NCI-H82 (cell line): Measurements from ENCODE around the gene SMO.
A peak's percentile ranks its signal among the peaks of the same experiment; 100 is the strongest.

Source experiments
- DNase-seq: peaks from one replicate; lab custom pipeline; 2025; lab: John Stamatoyannopoulos, UW

SMO gene

GRCh38 chr7:129188372-129188891 lies at the start of gene SMO:
TSS of gene SMO (plus strand) at chr7:129188633. CDS start at chr7:129189152, 519 bp downstream.
- DNase-seq: peak; percentile 61

DNA sequence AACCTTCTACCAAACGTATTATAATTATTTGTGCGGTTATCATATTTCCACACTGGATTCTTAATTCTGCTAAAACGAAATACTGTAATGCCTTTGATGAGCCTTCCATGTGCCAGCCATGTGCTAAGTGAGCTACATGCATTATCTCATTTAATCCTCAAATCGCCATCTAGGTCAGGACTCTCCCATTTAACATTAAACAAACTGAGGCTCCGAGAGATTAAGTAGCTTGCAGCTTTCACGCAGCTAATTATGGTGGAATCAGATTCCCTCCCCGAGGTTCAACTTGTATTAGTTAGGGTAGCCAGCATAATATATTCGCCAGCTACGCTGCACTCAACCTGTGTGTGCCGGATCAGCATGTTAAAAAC lies 44.7 kb upstream of the SMO start:
- DNase-seq: peak; percentile 56

DNA sequence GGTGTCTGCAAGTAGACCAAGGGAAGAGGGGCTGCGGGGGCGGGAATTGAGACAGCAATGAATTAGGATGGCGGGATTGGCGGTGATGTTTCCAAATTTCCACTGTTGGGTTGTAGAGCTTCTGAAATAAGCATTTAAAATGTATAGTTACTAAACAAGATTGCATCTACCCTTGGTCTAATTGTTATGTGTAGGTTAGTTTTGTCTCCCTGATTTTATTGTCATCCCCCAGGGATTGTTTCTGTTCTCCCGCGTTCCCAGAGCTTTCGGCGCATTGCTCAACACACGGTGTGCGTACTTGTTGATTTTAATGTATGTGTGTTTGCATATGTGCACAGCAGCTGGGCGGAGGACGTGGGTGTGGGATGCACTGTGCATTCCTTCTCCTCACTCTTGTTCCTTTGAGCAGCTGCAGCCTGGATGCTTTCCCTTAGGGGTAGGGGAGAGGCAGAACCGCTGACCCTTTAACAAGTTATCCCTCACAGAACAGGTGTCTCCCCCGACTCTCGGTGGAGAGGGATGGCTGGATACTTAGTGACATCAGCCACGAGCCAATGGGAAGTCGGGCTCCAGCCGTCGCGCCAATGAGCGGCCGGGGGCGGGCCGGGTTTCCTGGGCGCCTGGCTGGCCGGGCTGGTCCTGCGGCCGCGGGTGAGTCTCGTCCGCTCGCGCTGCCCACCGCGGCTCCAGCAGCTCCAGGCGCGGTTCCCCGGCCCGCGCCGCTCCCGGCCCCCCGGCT lies 44.2 kb upstream of the SMO start, which contains the start of gene TSPAN33:
Gene TSPAN33, plus strand, starts transcription at position 613 of the 739 bp plus-strand sequence. CDS start 274 bp downstream, outside the sequence.
- peak; percentile 91 for DNase-seq

DNA sequence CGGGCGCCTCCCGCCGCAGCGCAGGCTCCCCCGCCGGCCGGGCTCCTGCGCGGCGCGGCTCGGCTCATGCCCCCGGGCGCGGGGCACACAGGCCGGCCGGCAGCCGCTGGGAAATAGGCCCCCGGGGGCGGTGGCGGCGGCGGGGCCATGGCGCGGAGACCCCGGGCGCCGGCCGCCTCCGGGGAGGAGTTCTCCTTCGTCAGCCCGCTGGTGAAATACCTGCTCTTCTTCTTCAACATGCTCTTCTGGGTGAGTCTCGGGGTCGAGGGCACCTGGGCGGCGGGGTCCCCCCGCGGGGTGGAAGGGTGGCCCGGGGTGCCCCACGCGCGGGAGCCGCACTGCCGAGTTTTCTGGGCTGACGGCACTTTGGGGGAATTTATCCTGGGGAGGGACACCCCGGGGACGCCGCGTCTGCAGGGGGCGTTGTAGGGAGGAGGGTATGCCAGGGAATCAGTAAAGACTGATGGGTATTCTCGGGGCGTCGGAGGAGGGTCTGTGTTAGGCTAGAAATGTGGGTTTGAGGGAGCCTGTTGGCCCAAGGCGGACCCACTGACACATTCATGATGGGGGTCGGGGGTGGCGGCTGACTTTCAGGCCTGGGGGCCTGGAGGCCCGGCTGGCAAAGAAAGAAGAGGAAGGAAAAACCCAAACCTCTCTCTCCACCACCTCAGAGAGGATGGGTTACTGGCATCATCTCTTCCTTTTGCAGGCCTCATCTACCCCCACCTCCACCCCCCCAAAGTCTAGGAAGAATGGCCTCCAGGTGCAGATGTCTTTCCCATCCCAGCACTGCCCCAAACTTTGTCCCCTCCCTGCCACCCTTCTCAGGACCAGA lies 43.4 kb upstream of the SMO start:
- peak; percentile 39 for DNase-seq

- DNase-seq: no peak
These were observed 42.0 kb upstream of the SMO start for GRCh38 chr7:129146237-129146979.

DNA sequence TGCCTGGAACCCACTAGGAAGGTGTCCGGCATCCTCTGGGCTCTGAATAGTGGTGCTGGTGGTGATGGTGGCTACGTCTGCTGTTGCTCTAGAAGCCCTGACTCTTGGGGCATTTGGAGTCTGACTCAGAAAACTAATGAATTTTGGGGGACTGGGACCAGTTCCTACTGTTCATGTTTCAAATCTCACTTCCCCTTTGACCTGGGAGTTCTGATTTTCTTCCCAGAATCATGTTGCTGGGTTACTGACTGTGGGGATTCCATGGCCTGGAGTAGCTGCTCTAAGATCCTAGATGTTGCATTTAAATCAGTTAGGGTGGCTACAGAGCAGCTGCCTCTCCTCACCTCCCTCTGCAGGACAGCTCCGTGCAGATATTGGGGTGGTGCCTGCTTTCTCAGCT lies 40.7 kb upstream of the SMO start:
- no peak for DNase-seq

DNA sequence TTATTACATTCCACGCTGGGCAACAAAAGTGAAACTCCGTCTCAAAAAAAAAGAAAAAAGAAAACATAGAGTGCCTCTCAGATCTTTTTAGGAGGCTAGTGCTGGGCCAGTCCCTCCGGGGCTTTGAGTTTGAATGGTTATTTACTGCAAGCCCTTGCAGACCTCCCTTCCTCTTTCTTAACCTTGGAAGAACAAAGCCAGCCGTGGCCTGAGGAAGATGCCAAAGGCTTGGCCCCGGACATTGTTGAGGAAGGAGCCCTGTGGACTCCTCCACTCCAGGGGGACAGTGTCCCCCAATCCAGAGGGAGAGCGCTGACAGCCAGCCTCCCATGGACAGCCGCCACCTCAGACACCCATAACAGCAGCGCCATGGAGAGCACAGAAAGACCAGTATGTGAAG lies 38.9 kb upstream of the SMO start:
- no peak for DNase-seq

DNA sequence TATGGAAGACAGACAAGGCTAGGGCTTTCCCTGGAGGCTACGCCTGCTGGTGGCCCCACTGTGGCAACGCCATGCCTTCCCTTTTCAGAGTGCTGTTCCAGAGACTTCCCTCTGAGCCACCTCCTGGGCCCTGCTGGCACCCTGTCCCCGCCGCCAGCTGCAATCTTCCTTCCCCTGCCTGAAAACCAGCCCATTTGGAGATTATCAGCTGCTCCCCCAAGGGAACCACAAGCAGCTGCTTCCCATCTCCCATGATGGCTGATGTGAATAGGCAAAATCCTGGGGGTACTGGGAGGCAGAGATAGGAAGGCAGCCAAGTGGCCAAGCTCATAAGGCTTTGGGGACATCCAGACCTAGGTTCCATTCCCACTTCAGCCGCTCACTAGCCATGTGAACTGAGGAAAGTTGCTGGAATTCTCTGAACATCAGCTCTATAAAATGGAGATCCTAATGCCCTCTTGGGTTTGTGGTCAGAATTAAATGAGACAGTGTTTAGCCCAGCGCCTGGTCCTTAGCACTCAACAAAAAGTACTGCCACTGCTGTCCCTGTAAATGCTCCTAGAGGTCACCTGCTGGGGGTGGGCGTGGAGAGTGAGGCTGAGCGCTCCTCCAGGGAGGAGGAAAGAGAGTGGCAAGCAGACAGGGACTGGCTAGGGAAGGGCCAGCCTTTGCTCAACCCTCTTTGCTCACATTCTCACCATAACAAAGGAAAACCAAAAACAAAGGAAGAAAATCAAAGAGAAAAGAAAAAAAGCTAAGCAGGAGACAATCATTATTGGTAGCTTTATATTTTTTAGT lies 38.0 kb upstream of the SMO start:
- peak; percentile 15 for DNase-seq

DNA sequence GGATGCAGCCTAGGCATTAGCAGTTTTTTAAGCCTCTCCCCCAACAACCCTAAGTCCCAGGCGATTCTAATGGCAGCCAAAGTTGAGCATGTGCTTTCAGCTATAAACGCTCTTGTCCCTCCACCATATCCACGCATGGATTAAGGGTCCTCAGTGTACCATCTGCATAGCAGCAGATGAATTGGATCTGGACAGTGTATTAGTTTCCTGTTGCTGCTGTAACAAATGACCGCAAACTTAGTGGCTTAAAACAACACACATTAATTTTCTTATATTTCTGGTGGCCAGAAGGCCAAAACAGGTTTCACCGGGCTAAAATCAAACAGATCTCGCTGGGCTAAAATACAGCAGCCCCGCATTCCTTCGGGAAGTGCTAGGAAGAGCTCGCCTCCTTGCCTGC lies 30.8 kb upstream of the SMO start:
- DNase-seq: no peak

DNA sequence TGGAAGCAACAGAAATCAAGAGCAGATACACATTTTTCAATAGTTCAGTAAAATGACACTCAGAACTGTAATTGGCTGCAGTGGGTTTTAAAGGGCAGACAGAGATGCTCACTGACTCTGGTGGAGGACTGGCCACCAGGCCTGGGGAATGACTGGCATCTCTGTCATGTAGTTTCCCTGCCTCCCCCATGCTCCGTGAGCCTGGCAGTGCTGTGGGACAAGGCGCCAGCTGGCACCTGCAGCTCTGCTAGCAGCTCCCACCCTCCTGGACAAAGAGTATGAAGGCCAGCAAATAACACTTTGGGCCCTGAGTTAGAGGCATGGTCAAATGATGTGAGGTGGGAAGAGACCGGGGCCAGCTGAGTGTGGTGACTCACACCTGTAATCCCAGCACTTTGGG lies 28.9 kb upstream of the SMO start:
- DNase-seq: no peak

DNA sequence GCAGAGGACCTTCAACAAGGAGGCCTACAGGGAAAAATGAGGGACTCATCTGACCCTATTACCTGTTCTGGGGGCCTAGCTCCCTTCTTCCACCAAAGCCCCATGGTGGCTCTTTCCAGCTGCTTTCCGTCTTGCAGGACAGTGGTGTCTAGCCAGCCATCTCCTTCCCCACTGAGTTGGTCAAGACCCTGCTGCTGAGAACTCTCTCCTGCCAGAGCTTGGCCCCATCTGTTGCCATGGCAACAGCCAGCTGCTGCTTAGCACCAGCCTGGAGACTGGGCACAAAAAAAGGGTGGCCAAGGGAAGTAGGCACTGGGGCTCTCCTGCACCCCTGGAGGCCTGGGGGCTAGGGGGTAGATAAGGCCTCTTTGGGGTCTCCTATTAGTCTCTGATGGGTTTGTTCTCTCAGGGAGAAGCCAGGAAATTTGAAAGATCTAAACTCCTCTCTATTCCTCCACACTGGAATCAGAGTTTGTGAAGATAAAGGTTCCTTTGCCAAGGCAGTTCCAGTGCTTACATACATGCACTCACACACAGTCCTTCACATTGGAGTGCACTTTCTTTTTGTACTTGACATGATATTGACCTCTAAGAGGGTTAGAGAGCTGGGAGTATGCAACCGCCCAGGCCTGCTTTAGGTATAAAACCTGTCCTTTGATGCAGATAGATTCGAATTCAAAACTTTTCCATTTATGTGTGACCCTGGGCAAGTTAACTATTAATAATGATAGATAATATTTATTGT lies 28.1 kb upstream of the SMO start:
- peak; percentile 37 for DNase-seq

- DNase-seq: no peak
These were observed 26.8 kb upstream of the SMO start for GRCh38 chr7:129161524-129162225.

DNA sequence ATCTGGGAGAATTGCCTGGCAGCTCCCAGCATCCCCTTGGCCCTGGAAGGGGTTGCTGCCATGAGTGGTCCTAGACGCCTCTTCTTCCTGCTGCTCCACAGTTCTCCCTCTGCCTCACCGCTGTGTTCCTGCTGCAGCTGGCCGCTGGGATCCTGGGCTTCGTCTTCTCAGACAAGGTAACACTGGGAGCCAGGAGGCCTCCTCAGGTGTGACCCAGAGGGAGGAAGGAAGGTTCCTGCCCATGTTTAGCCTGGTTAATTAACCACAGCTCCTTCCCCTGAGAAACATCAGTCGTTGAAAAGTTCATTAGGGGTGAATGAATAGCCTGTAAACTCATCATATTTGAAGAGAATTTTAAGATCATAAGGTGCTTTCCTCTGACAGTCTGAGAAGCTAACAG lies 25.7 kb upstream of the SMO start:
- DNase-seq: no peak

DNA sequence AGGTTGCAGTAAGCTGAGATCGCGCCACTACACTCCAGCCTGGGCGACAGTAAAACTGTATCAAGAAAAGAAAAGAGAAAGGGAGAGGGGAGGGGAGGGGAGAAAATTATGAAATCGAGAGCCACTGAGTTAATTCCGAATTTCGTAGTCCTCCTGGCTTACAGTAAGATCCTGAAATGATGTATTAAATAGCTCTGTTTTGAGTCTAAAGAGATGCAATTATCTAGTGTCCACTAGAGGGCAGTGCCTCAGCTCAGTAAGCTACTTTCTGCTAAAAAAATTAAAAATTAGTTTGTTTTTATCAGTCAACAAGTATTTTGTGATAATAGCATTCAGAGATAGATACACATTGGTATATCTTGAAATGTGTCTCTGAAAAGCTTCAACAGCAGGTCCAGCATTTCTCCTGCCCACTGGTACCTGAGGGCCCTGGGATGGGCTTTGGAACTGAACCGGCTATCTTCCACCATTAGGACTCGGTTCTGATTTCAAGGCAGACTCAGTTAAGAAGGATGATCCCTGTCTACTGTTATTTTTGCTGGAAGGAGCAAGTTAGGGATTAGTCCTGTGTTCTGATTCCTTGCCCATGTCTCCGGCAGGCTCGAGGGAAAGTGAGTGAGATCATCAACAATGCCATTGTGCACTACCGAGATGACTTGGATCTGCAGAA lies 24.4 kb upstream of the SMO start:
- peak; percentile 64 for DNase-seq

GRCh38 chr7:129166745-129167144 lies 21.7 kb upstream of the SMO start:
- DNase-seq: no peak

DNA sequence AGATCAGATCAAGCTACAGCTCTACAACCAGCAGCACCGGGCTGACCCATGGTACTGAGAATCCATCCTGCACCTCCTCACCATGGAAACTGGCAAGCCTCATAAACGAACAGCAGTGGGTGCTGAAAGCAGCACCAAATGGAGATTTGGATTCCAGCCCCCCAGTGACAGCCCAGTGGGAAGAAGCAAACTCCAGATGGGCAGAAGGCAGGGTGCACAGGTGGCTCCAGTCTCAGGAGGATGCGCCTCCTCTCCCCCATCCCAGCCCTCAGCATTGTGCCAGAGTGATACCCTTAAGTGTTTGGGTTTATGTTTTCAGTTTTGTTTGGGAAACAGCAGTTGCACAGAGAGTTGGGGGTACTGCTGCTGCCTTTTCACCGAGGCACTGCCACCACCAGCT lies 20.6 kb upstream of the SMO start:
- no peak for DNase-seq

- DNase-seq: no peak
These were observed 20.0 kb upstream of the SMO start for GRCh38 chr7:129168231-129169021.

GRCh38 chr7:129169171-129169671 lies 19.2 kb upstream of the SMO start:
- DNase-seq: no peak
